ENCODE results near the gene INCENP. TPM values are rescaled to one million over a fixed set of nuclear protein-coding genes. Genes with fewer than 3 reads are reported as not detected.

INCENP gene
- total RNA-seq, 1 experiment from 2014 or later: 48.8 TPM

GRCh38 chr11:62103141-62103540, 20.7 kb upstream of the INCENP start:
- Histone ChIP-seq H3K4me2 (ENCODE audit: low read depth, low read length, poor library complexity, severe bottlenecking) (no peak overlapping the region), H4K20me1 (ENCODE audit: insufficient read depth, low read depth, low read length) (no peaks in the 10 kb centered on the region), H3K27me3 (ENCODE audit: low read length) (no peaks in the 10 kb centered on the region), H3K27ac (ENCODE audit: low read length) (no peak overlapping the region), H3K9ac (ENCODE audit: low read length) (no peak overlapping the region), H3K9me2 (replicated peaks; ENCODE audit: insufficient read depth, low read length) (no peaks in the 10 kb centered on the region), H2AFZ (ENCODE audit: low read length) (no peak overlapping the region), H3K9me3 (ENCODE audit: low read length) (no peaks in the 10 kb centered on the region), H3K4me3 (ENCODE audit: low read length) (no peak overlapping the region), H3K36me3 (ENCODE audit: insufficient read depth, low read length) (no peaks in the 10 kb centered on the region), H3K4me1 (ENCODE audit: low read length) (0 out of 2 replicates have a peak, but pooled peaks cover 2% of the 10 kb centered on the region), H3K79me2 (ENCODE audit: low read length) (no peaks in the 10 kb centered on the region)
- DNase-seq: no peak

- Histone ChIP-seq H3K4me1 (ENCODE audit: low read length) (0 out of 2 replicates have a peak, but pooled peaks cover 2% of the 10 kb centered on the region), H3K79me2 (ENCODE audit: low read length) (no peaks in the 10 kb centered on the region), H3K4me3 (ENCODE audit: low read length) (no peak overlapping the region), H3K9ac (ENCODE audit: low read length) (no peak overlapping the region), H3K9me2 (replicated peaks; ENCODE audit: insufficient read depth, low read length) (no peaks in the 10 kb centered on the region), H2AFZ (ENCODE audit: low read length) (no peak overlapping the region), H3K27ac (ENCODE audit: low read length) (no peak overlapping the region), H3K9me3 (ENCODE audit: low read length) (no peaks in the 10 kb centered on the region), H3K27me3 (ENCODE audit: low read length) (no peaks in the 10 kb centered on the region), H4K20me1 (ENCODE audit: insufficient read depth, low read depth, low read length) (no peaks in the 10 kb centered on the region), H3K36me3 (ENCODE audit: insufficient read depth, low read length) (no peaks in the 10 kb centered on the region), H3K4me2 (ENCODE audit: low read depth, low read length, poor library complexity, severe bottlenecking) (no peak overlapping the region)
- DNase-seq: no peak
Measured at GRCh38 chr11:62103986-62104385, 19.8 kb upstream of the INCENP start.

- Histone ChIP-seq H3K36me3 (ENCODE audit: insufficient read depth, low read length) (no peaks in the 10 kb centered on the region), H3K4me2 (ENCODE audit: low read depth, low read length, poor library complexity, severe bottlenecking) (no peak overlapping the region), H3K79me2 (ENCODE audit: low read length) (no peaks in the 10 kb centered on the region), H3K27ac (ENCODE audit: low read length) (no peak overlapping the region), H3K9me3 (ENCODE audit: low read length) (no peaks in the 10 kb centered on the region), H3K27me3 (ENCODE audit: low read length) (no peaks in the 10 kb centered on the region), H3K4me1 (ENCODE audit: low read length) (0 out of 2 replicates have a peak, but pooled peaks cover 2% of the 10 kb centered on the region), H2AFZ (ENCODE audit: low read length) (peak overlapping the region; percentile 71), H3K9ac (ENCODE audit: low read length) (peak overlapping the region; percentile 29; the same call in 1 of the 2 replicates), H4K20me1 (ENCODE audit: insufficient read depth, low read depth, low read length) (no peaks in the 10 kb centered on the region), H3K9me2 (replicated peaks; ENCODE audit: insufficient read depth, low read length) (no peaks in the 10 kb centered on the region), H3K4me3 (ENCODE audit: low read length) (no peak overlapping the region)
- no peak for DNase-seq
Measured at GRCh38 chr11:62104816-62105653, 18.8 kb upstream of the INCENP start.

GRCh38 chr11:62105667-62106191, 18.1 kb upstream of the INCENP start:
- Histone ChIP-seq H2AFZ (ENCODE audit: low read length) (peak overlapping the region; percentile 71; the same call in 1 of the 2 replicates), H3K79me2 (ENCODE audit: low read length) (no peaks in the 10 kb centered on the region), H3K9me2 (replicated peaks; ENCODE audit: insufficient read depth, low read length) (no peaks in the 10 kb centered on the region), H3K9me3 (ENCODE audit: low read length) (no peaks in the 10 kb centered on the region), H3K27ac (ENCODE audit: low read length) (no peak overlapping the region), H3K9ac (ENCODE audit: low read length) (peak overlapping the region; percentile 29; the same call in 1 of the 2 replicates), H3K4me3 (ENCODE audit: low read length) (no peak overlapping the region), H3K4me1 (ENCODE audit: low read length) (0 out of 2 replicates have a peak, but pooled peaks cover 2% of the 10 kb centered on the region), H4K20me1 (ENCODE audit: insufficient read depth, low read depth, low read length) (no peaks in the 10 kb centered on the region), H3K36me3 (ENCODE audit: insufficient read depth, low read length) (no peaks in the 10 kb centered on the region), H3K4me2 (ENCODE audit: low read depth, low read length, poor library complexity, severe bottlenecking) (no peak overlapping the region), H3K27me3 (ENCODE audit: low read length) (no peaks in the 10 kb centered on the region)
- no peak for DNase-seq

- no peak overlapping the region for H3K4me3 ChIP-seq (ENCODE audit: low read length)
- no peaks in the 10 kb centered on the region for H3K9me3 ChIP-seq (ENCODE audit: low read length)
- no peaks in the 10 kb centered on the region for H3K79me2 ChIP-seq (ENCODE audit: low read length)
- peak; percentile 85 for DNase-seq
- H3K4me2 ChIP-seq (ENCODE audit: low read depth, low read length, poor library complexity, severe bottlenecking): no peak overlapping the region
- H3K27me3 ChIP-seq (ENCODE audit: low read length): no peaks in the 10 kb centered on the region
- H3K9me2 ChIP-seq (replicated peaks; ENCODE audit: insufficient read depth, low read length): no peaks in the 10 kb centered on the region
- H4K20me1 ChIP-seq (ENCODE audit: insufficient read depth, low read depth, low read length): no peaks in the 10 kb centered on the region
- no peak overlapping the region for H3K9ac ChIP-seq (ENCODE audit: low read length)
- H2AFZ ChIP-seq (ENCODE audit: low read length): no peak overlapping the region
- no peak overlapping the region for H3K27ac ChIP-seq (ENCODE audit: low read length)
- H3K4me1 ChIP-seq (ENCODE audit: low read length): peaks cover 2% of the 10 kb centered on the region; the same call in 1 of the 2 replicates
- no peaks in the 10 kb centered on the region for H3K36me3 ChIP-seq (ENCODE audit: insufficient read depth, low read length)
Measured at GRCh38 chr11:62108017-62108750, 15.6 kb upstream of the INCENP start.

GRCh38 chr11:62108971-62109404, 14.8 kb upstream of the INCENP start:
- Histone ChIP-seq H3K9me3 (ENCODE audit: low read length) (no peaks in the 10 kb centered on the region), H2AFZ (ENCODE audit: low read length) (no peak overlapping the region), H4K20me1 (ENCODE audit: insufficient read depth, low read depth, low read length) (no peaks in the 10 kb centered on the region), H3K4me3 (ENCODE audit: low read length) (no peak overlapping the region), H3K4me2 (ENCODE audit: low read depth, low read length, poor library complexity, severe bottlenecking) (no peak overlapping the region), H3K9ac (ENCODE audit: low read length) (no peak overlapping the region), H3K27ac (ENCODE audit: low read length) (no peak overlapping the region), H3K9me2 (replicated peaks; ENCODE audit: insufficient read depth, low read length) (no peaks in the 10 kb centered on the region), H3K27me3 (ENCODE audit: low read length) (no peaks in the 10 kb centered on the region), H3K4me1 (ENCODE audit: low read length) (peaks cover 2% of the 10 kb centered on the region; the same call in 1 of the 2 replicates), H3K79me2 (ENCODE audit: low read length) (no peaks in the 10 kb centered on the region), H3K36me3 (ENCODE audit: insufficient read depth, low read length) (no peaks in the 10 kb centered on the region)
- DNase-seq: no peak

GRCh38 chr11:62115085-62115694, 8.6 kb upstream of the INCENP start:
- Histone ChIP-seq H3K9ac (ENCODE audit: low read length) (no peak overlapping the region), H3K4me1 (ENCODE audit: low read length) (no peaks in the 10 kb centered on the region; the same call in 1 of the 2 replicates), H4K20me1 (ENCODE audit: insufficient read depth, low read depth, low read length) (no peaks in the 10 kb centered on the region), H3K9me2 (replicated peaks; ENCODE audit: insufficient read depth, low read length) (no peaks in the 10 kb centered on the region), H3K4me2 (ENCODE audit: low read depth, low read length, poor library complexity, severe bottlenecking) (no peak overlapping the region), H3K36me3 (ENCODE audit: insufficient read depth, low read length) (0 out of 2 replicates have a peak, but pooled peaks cover 3% of the 10 kb centered on the region), H3K27me3 (ENCODE audit: low read length) (0 out of 2 replicates have a peak, but pooled peaks cover 2% of the 10 kb centered on the region), H3K79me2 (ENCODE audit: low read length) (no peaks in the 10 kb centered on the region), H3K9me3 (ENCODE audit: low read length) (peaks cover 8% of the 10 kb centered on the region; the same call in 1 of the 2 replicates), H3K4me3 (ENCODE audit: low read length) (no peak overlapping the region), H3K27ac (ENCODE audit: low read length) (no peak overlapping the region), H2AFZ (ENCODE audit: low read length) (no peak overlapping the region)
- DNase-seq: no peak
